Neural cell (in vitro differentiated cells): Measurements from ENCODE around the gene ZMAT3. TPM values are rescaled to one million over a fixed set of nuclear protein-coding genes. Genes with fewer than 3 reads are reported as not detected.

Experiments
- H2AFZ ChIP-seq: fragments of 200-600, 300-800 bp; sonication (generic), shearing (Covaris generic); 2 replicates; pipeline ENCODE4 v1.6.0; 2014; ENCODE audit warnings: low read depth, mild to moderate bottlenecking, antibody characterized with exemption, low read length, moderate library complexity
- H3F3A ChIP-seq: fragments of 200-600 bp; shearing (Covaris generic); 2 replicates; pipeline ENCODE4 v1.6.1; 2016; ENCODE audit warnings: mild to moderate bottlenecking, moderate library complexity, mixed read lengths, antibody characterized with exemption, low read length; ENCODE audit not compliant: insufficient read depth, poor library complexity, severe bottlenecking
- H3K27ac ChIP-seq: fragments of 200-600, 300-800 bp; sonication (generic), shearing (Covaris generic); 2 replicates; pipeline ENCODE4 v1.5.1; 2014; ENCODE audit warnings: mild to moderate bottlenecking, low read length, moderate library complexity
- H3K27me3 ChIP-seq: fragments of 300-800, 200-600 bp; sonication (generic), shearing (Covaris generic); 2 replicates; pipeline ENCODE4 v1.6.0; 2014; ENCODE audit warnings: mild to moderate bottlenecking, low read depth, low read length, moderate library complexity; ENCODE audit not compliant: insufficient read depth
- H3K36me3 ChIP-seq: fragments of 300-800, 200-600 bp; sonication (generic), shearing (Covaris generic); 2 replicates; pipeline ENCODE4 v1.5.1; 2014; ENCODE audit warnings: mild to moderate bottlenecking, antibody characterized with exemption, low read length, moderate library complexity; ENCODE audit not compliant: insufficient read depth
- H3K4me2 ChIP-seq: fragments of 300-800, 200-600 bp; sonication (generic), shearing (Covaris generic); 2 replicates; pipeline ENCODE4 v1.6.0; 2014; ENCODE audit warnings: mild to moderate bottlenecking, low read length
- H3K4me3 ChIP-seq: fragments of 300-800, 200-600 bp; sonication (generic), shearing (Covaris generic); 2 replicates; pipeline ENCODE4 v1.5.1; 2014; ENCODE audit warnings: mild to moderate bottlenecking, low read length, moderate library complexity
- H3K79me2 ChIP-seq: fragments of 200-600 bp; shearing (Covaris generic); replicated peaks from 2 replicates; pipeline ENCODE4 v1.6.0; 2014; ENCODE audit warnings: mild to moderate bottlenecking, low read length, moderate library complexity; ENCODE audit not compliant: insufficient read depth
- H3K9ac ChIP-seq: fragments of 300-800, 200-600 bp; sonication (generic), shearing (Covaris generic); 2 replicates; pipeline ENCODE4 v1.6.1; 2016; ENCODE audit warnings: mild to moderate bottlenecking, low read length, mixed read lengths
- H3K9me2 ChIP-seq: fragments of 200-600 bp; shearing (Covaris generic); 2 replicates; pipeline ENCODE4 v1.6.1; 2016; ENCODE audit warnings: mild to moderate bottlenecking, low read length, mixed read lengths; ENCODE audit not compliant: insufficient read depth
- H3K9me3 ChIP-seq: fragments of 200-600, 300-800 bp; sonication (generic), shearing (Covaris generic); 2 replicates; pipeline ENCODE4 v1.6.1; 2016; ENCODE audit warnings: mild to moderate bottlenecking, mixed run types, low read length, moderate library complexity, mixed read lengths
- H4K20me1 ChIP-seq: fragments of 200-600 bp; shearing (Covaris generic); 2 replicates; pipeline ENCODE4 v1.6.1; 2016; ENCODE audit warnings: mild to moderate bottlenecking, mixed run types; ENCODE audit not compliant: insufficient read depth
- EP300 ChIP-seq: fragments of 450-650 bp; conservative IDR thresholded peaks from 2 replicates; pipeline ENCODE4 v1.6.1; 2014; ENCODE audit warnings: antibody characterized with exemption, mild to moderate bottlenecking, moderate library complexity; ENCODE audit not compliant: poor library complexity, severe bottlenecking
- EZH2 ChIP-seq: fragments of 200-600, 300-800 bp; shearing (Covaris generic), sonication (generic); IDR thresholded peaks from 2 replicates; pipeline ENCODE4 v1.6.1; 2014; ENCODE audit warnings: antibody characterized with exemption, low read length, borderline replicate concordance, mild to moderate bottlenecking; ENCODE audit not compliant: insufficient read depth, poor library complexity, severe bottlenecking
- MXI1 ChIP-seq: fragments of 450-650 bp; conservative IDR thresholded peaks from 2 replicates; pipeline ENCODE4 v1.6.1; 2014; ENCODE audit warnings: antibody characterized with exemption, mild to moderate bottlenecking; ENCODE audit not compliant: poor library complexity, severe bottlenecking
- POLR2AphosphoS5 ChIP-seq: IDR thresholded peaks from 2 replicates; pipeline ENCODE4 v1.6.1; 2012
- RAD21 ChIP-seq: fragments of 450-650 bp; conservative IDR thresholded peaks from 2 replicates; pipeline ENCODE4 v1.6.1; 2014; ENCODE audit warnings: antibody characterized with exemption, mild to moderate bottlenecking, moderate library complexity
- SMC3 ChIP-seq: fragments of 450-650 bp; conservative IDR thresholded peaks from 2 replicates; pipeline ENCODE4 v1.6.1; 2014; ENCODE audit warnings: antibody characterized with exemption, mild to moderate bottlenecking, moderate library complexity; ENCODE audit not compliant: poor library complexity
- TAF1 ChIP-seq: IDR thresholded peaks from 2 replicates; pipeline ENCODE4 v1.6.1; 2012; ENCODE audit warnings: low read depth
- polyA plus RNA-seq: library from polyadenylated mRNA; depleted of rRNA; stranded (reverse); fragments of >200 nt; gene quantifications from 2 replicates; pipeline ENCODE4 v1.2.3, GENCODE V29; 2014
- TF ChIP-seq, protein P1 (sequence below): IDR thresholded peaks from 2 replicates; pipeline ENCODE4 v1.6.1; 2012; ENCODE audit warnings: borderline replicate concordance
- TF ChIP-seq, protein P2 (sequence below): fragments of 450-650 bp; IDR thresholded peaks from 2 replicates; pipeline ENCODE4 v1.5.1; 2014; ENCODE audit warnings: antibody characterized with exemption, mild to moderate bottlenecking, moderate library complexity; ENCODE audit not compliant: poor library complexity, severe bottlenecking

ZMAT3 gene
- polyA plus RNA-seq, 1 donor from 2014 or later = 3.9 TPM

GRCh38 chr3:179029096-179029495, 42.5 kb downstream of the ZMAT3 start:
- H3F3A ChIP-seq = no peaks in the 10 kb centered on the region
- TF ChIP-seq RAD21 (no peak), TAF1 (no peak), MXI1 (no peak), EZH2 (no peak), EP300 (no peak), SMC3 (no peak), POLR2AphosphoS5 (no peak)
- TF ChIP-seq, protein P1, sequence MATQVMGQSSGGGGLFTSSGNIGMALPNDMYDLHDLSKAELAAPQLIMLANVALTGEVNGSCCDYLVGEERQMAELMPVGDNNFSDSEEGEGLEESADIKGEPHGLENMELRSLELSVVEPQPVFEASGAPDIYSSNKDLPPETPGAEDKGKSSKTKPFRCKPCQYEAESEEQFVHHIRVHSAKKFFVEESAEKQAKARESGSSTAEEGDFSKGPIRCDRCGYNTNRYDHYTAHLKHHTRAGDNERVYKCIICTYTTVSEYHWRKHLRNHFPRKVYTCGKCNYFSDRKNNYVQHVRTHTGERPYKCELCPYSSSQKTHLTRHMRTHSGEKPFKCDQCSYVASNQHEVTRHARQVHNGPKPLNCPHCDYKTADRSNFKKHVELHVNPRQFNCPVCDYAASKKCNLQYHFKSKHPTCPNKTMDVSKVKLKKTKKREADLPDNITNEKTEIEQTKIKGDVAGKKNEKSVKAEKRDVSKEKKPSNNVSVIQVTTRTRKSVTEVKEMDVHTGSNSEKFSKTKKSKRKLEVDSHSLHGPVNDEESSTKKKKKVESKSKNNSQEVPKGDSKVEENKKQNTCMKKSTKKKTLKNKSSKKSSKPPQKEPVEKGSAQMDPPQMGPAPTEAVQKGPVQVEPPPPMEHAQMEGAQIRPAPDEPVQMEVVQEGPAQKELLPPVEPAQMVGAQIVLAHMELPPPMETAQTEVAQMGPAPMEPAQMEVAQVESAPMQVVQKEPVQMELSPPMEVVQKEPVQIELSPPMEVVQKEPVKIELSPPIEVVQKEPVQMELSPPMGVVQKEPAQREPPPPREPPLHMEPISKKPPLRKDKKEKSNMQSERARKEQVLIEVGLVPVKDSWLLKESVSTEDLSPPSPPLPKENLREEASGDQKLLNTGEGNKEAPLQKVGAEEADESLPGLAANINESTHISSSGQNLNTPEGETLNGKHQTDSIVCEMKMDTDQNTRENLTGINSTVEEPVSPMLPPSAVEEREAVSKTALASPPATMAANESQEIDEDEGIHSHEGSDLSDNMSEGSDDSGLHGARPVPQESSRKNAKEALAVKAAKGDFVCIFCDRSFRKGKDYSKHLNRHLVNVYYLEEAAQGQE = no peak
- TF ChIP-seq, protein P2, sequence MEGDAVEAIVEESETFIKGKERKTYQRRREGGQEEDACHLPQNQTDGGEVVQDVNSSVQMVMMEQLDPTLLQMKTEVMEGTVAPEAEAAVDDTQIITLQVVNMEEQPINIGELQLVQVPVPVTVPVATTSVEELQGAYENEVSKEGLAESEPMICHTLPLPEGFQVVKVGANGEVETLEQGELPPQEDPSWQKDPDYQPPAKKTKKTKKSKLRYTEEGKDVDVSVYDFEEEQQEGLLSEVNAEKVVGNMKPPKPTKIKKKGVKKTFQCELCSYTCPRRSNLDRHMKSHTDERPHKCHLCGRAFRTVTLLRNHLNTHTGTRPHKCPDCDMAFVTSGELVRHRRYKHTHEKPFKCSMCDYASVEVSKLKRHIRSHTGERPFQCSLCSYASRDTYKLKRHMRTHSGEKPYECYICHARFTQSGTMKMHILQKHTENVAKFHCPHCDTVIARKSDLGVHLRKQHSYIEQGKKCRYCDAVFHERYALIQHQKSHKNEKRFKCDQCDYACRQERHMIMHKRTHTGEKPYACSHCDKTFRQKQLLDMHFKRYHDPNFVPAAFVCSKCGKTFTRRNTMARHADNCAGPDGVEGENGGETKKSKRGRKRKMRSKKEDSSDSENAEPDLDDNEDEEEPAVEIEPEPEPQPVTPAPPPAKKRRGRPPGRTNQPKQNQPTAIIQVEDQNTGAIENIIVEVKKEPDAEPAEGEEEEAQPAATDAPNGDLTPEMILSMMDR = no peak
- no peaks in the 10 kb centered on the region for H3K27me3 ChIP-seq
- H3K9me3 ChIP-seq = no peaks in the 10 kb centered on the region
- no peaks in the 10 kb centered on the region for H3K36me3 ChIP-seq
- H3K4me2 ChIP-seq = no peak overlapping the region
- no peak overlapping the region for H2AFZ ChIP-seq
- H3K9me2 ChIP-seq = no peaks in the 10 kb centered on the region
- no peak overlapping the region for H3K27ac ChIP-seq
- no peaks in the 10 kb centered on the region for H3K79me2 ChIP-seq
- no peak overlapping the region for H3K9ac ChIP-seq
- no peak overlapping the region for H3K4me3 ChIP-seq
- no peaks in the 10 kb centered on the region for H4K20me1 ChIP-seq

- H3F3A ChIP-seq = no peaks in the 10 kb centered on the region
- H3K27me3 ChIP-seq = no peaks in the 10 kb centered on the region
- H3K4me2 ChIP-seq = no peak overlapping the region
- H3K4me3 ChIP-seq = no peak overlapping the region
- TF ChIP-seq TAF1 (no peak), POLR2AphosphoS5 (no peak), EZH2 (no peak), SMC3 (no peak), MXI1 (no peak), EP300 (no peak), RAD21 (no peak)
- TF ChIP-seq, protein P1 = no peak
- TF ChIP-seq, protein P2 = no peak
- H3K79me2 ChIP-seq = no peaks in the 10 kb centered on the region
- no peak overlapping the region for H3K9ac ChIP-seq
- no peaks in the 10 kb centered on the region for H3K9me2 ChIP-seq
- no peaks in the 10 kb centered on the region for H4K20me1 ChIP-seq
- no peak overlapping the region for H2AFZ ChIP-seq
- H3K9me3 ChIP-seq = no peaks in the 10 kb centered on the region
- H3K27ac ChIP-seq = no peak overlapping the region
- no peaks in the 10 kb centered on the region for H3K36me3 ChIP-seq
Measured at GRCh38 chr3:179028408-179028807, 43.2 kb downstream of the ZMAT3 start.
